GM12878 (cell line): ENCODE measurements around the gene SIRT7. TPM values are rescaled to one million over a fixed set of nuclear protein-coding genes. Genes with fewer than 3 reads are reported as not detected.

Experiments
- ATAC-seq: fragments of 200-7000 bp; cut with Tn5 transposase; 3 replicates; pipeline ENCODE4 v1.9.1; 2020; ENCODE audit warnings: mild to moderate bottlenecking, moderate library complexity
- BruUV-seq: library from RNA; stranded (reverse); fragments of 400-500 nt; replicated peaks from 2 replicates; lab custom pipeline; 2021; lab: Mats Ljungman, UMichigan
- CTCF ChIA-PET: fragments of 300-600 bp; sonication (Branson Sonifier 250); formaldehyde crosslinking; extraction: SDS; loops from one replicate; lab custom pipeline; 2021; ENCODE audit warnings: inconsistent platforms; lab: Yijun Ruan, JAX
- POLR2A ChIA-PET: fragments of 350-600 bp; formaldehyde crosslinking; extraction: SDS; loops from one replicate; lab custom pipeline; 2021; ENCODE audit warnings: inconsistent platforms; lab: Charles Lee
- RAD21 ChIA-PET: fragments of 300-600 bp; sonication (Branson Sonifier 250); formaldehyde crosslinking; loops from one replicate; lab custom pipeline; 2023; ENCODE audit warnings: antibody characterized with exemption; ENCODE audit not compliant: unreplicated experiment; lab: Charles Lee
- SMC1A ChIA-PET: fragments of 300-600 bp; sonication (Branson Sonifier 250); formaldehyde crosslinking; loops from one replicate; lab custom pipeline; 2023; ENCODE audit not compliant: unreplicated experiment, uncharacterized antibody; lab: Charles Lee
- DNase-seq: peaks from one replicate; pipeline ENCODE4 v3.0.0-alpha.2; 2011; ENCODE audit warnings: low read depth, low spot score
- FAIRE-seq: peaks from 3 replicates; lab custom pipeline; 2011; peaks lifted over from hg19 to GRCh38; lab: Jason Lieb, UNC
- H2AFZ ChIP-seq: 2 replicates; pipeline ENCODE4 v1.6.0; 2011; ENCODE audit warnings: low read depth, low read length, control low read depth; ENCODE audit not compliant: control insufficient read depth
- H3K27ac ChIP-seq: 2 replicates; pipeline ENCODE4 v1.5.1; 2011; ENCODE audit warnings: control low read depth; ENCODE audit not compliant: control insufficient read depth, insufficient read depth
- H3K27me3 ChIP-seq, 2 experiments: replicated peaks in 1 of 2; 2 replicates each; pipeline versions ENCODE4 v1.6.0 to v1.6.1; 2011; ENCODE audit warnings: low read length in 1 of 2; ENCODE audit not compliant: control insufficient read depth in 2 of 2, insufficient read depth in 2 of 2
- H3K36me3 ChIP-seq, 2 experiments: 2 replicates each; pipeline ENCODE4 v1.5.1; 2011; ENCODE audit warnings: low read length in 1 of 2; ENCODE audit not compliant: control insufficient read depth in 2 of 2, insufficient read depth in 2 of 2
- H3K4me1 ChIP-seq: 2 replicates; pipeline ENCODE4 v1.6.1; 2011; ENCODE audit warnings: mild to moderate bottlenecking, low read length, moderate library complexity, mixed read lengths; ENCODE audit not compliant: control insufficient read depth, insufficient read depth
- H3K4me2 ChIP-seq: 2 replicates; pipeline ENCODE4 v1.6.0; 2011; ENCODE audit warnings: control low read depth; ENCODE audit not compliant: control insufficient read depth, insufficient read depth
- H3K4me3 ChIP-seq: fragments of 200-600 bp; sonication (generic); 2 replicates; pipeline ENCODE4 v1.5.1; 2016
- H3K79me2 ChIP-seq: 2 replicates; pipeline ENCODE4 v1.6.0; 2011; ENCODE audit warnings: low read length; ENCODE audit not compliant: control insufficient read depth, insufficient read depth
- H3K9ac ChIP-seq: 2 replicates; pipeline ENCODE4 v1.8.0; 2011; ENCODE audit warnings: low read length, control low read depth, mixed read lengths; ENCODE audit not compliant: control insufficient read depth, insufficient read depth
- H3K9me3 ChIP-seq: replicated peaks from 3 replicates; pipeline ENCODE4 v1.5.1; 2011; ENCODE audit warnings: mild to moderate bottlenecking, low read length; ENCODE audit not compliant: control insufficient read depth, insufficient read depth
- H4K20me1 ChIP-seq: 2 replicates; pipeline ENCODE4 v1.6.0; 2011; ENCODE audit not compliant: control insufficient read depth, insufficient read depth
- DPF2 ChIP-seq: fragments of 450-650 bp; IDR thresholded peaks from 2 replicates; pipeline ENCODE4 v1.6.1; 2017; ENCODE audit warnings: mild to moderate bottlenecking
- KDM1A ChIP-seq: fragments of 200-600 bp; sonication (generic); IDR thresholded peaks from 2 replicates; pipeline ENCODE4 v1.6.1; 2016; ENCODE audit warnings: borderline replicate concordance
- NBN ChIP-seq: fragments of 450-650 bp; IDR thresholded peaks from 2 replicates; pipeline ENCODE4 v1.6.1; 2016
- POLR2A ChIP-seq: IDR thresholded peaks from 2 replicates; pipeline ENCODE4 v1.6.1; 2011; ENCODE audit warnings: low read depth, mild to moderate bottlenecking, low read length
- ZBTB33 ChIP-seq: fragments of 450-650 bp; IDR thresholded peaks from 2 replicates; pipeline ENCODE4 v1.6.1; 2017; ENCODE audit warnings: mild to moderate bottlenecking
- ZBTB4 ChIP-seq: fragments of 450-650 bp; formaldehyde crosslinking; IDR thresholded peaks from 2 replicates; pipeline ENCODE4 v1.4.0; 2022; ENCODE audit warnings: mild to moderate bottlenecking, moderate library complexity
- ZNF217 ChIP-seq: fragments of 450-650 bp; IDR thresholded peaks from 2 replicates; pipeline ENCODE4 v1.6.1; 2017; ENCODE audit warnings: antibody characterized with exemption, mild to moderate bottlenecking
- WGBS: methylation state at CpG from one replicate; pipeline ENCODE4 v1.1.6; 2016; ENCODE audit warnings: low lambda C conversion rate; ENCODE audit not compliant: insufficient replicate concordance, insufficient coverage; ENCODE audit errors: missing lambda C conversion rate; 5-methylcytosine and 5-hydroxymethylcytosine counted together
- in situ Hi-C: fragments of 300-500 bp; cut with MboI; formaldehyde crosslinking; loops from 9 replicates; pipeline ENCODE4 v1.14.3; 2018; ENCODE audit warnings: mixed read lengths
- intact Hi-C: fragments of 100-400 bp; cut with micrococcal nuclease; formaldehyde crosslinking; loops from one replicate; pipeline ENCODE4 v1.14.2; 2022; ENCODE audit not compliant: unreplicated experiment
- polyA plus RNA-seq, 11 experiments: library from polyadenylated mRNA; depleted of rRNA in 4 of 11; unstranded in 6 of 11; stranded (reverse) in 5 of 11; fragments of >200 nt; fragmentation: Nextera tagmentation in 4 of 11; fragmentation: Illumina TruSeq in 1 of 11; extraction: Ambion mirVana in 4 of 11; extraction: Trizol in 1 of 11; gene quantifications; 1 replicate in 1 of 11; 2 replicates in 10 of 11; pipeline versions ENCODE4 v1.2.1 to v1.2.3, GENCODE V29; 2011 to 2016; ENCODE audit warnings: inconsistent platforms in 2 of 11, missing spikeins in 2 of 11, low read depth in 1 of 11
- total RNA-seq, 4 experiments: library from RNA; depleted of rRNA in 3 of 4; stranded (reverse); fragments of >200 nt in 3 of 4; fragmentation: Illumina TruSeq in 1 of 4; extraction: Trizol in 1 of 4; gene quantifications; 2 replicates each; pipeline versions ENCODE4 v1.2.1 to v1.2.3, GENCODE V29; 2013 to 2021

SIRT7 gene
- total and polyA plus RNA-seq, 10 of the 15 experiments (the other 5 are each of a cell fraction or from before 2014, with no cell fraction given), result 1.2 to 56.2 (median 22.7) TPM

GRCh38 chr17:81902023-81902652, 15.8 kb downstream of the SIRT7 start, which contains the start of gene NPB:
TSS of gene NPB (plus strand) at chr17:81902238. CDS start at chr17:81902278, 40 bp downstream.
- Histone ChIP-seq H4K20me1 (no peaks in the 10 kb centered on the region), H3K27ac (no peak within 1 kb of the TSS), H3K4me1 (no peaks in the 10 kb centered on the region), H3K27me3 (no peaks in the 10 kb centered on the region; a peak in 1 of 4 replicates)
- FAIRE-seq, result no peak
- TF ChIP-seq DPF2 (0 out of 2 replicates have a peak, but pooled peaks have one; percentile 34), NBN (no peak)
- TF ChIP-seq, all 136 proteins: peak for 1
- intact Hi-C loops (no loop called here), in situ Hi-C loops (no loop called here)
- BruUV-seq, result no TSS peak
- peak; percentile 47 for ATAC-seq
- Histone ChIP-seq H3K9me3 (no peaks in the 10 kb centered on the region), H3K79me2 (no peaks in the 10 kb centered on the region), H3K4me3 (no peak within 1 kb of the TSS), H3K36me3 (peaks cover 1 to 11% of the 10 kb centered on the region in 2 experiments; a peak in 3 of 4 replicates), H2AFZ (no peak within 1 kb of the TSS), H3K4me2 (peak within 1 kb of the TSS; percentile 25; the same call in 1 of the 2 replicates), H3K9ac (no peak within 1 kb of the TSS)
- RAD21 ChIA-PET, result no interaction called here
- SMC1A ChIA-PET, result no interaction called here
- WGBS, result 3% methylated on average over 40 of the region's 79 CpGs
- CTCF ChIA-PET, result no interaction called here
- POLR2A ChIA-PET, result no interaction called here
- no peak for DNase-seq

GRCh38 chr17:81901167-81902022, 16.6 kb downstream of the SIRT7 start:
- Histone ChIP-seq H3K9ac (no peak overlapping the region), H2AFZ (no peak overlapping the region), H3K36me3 (peaks cover 3 to 11% of the 10 kb centered on the region in 2 experiments; a peak in 3 of 4 replicates), H3K4me2 (no peak overlapping the region), H3K27me3 (no peaks in the 10 kb centered on the region; a peak in 1 of 4 replicates), H4K20me1 (no peaks in the 10 kb centered on the region), H3K4me1 (no peaks in the 10 kb centered on the region), H3K4me3 (no peak overlapping the region), H3K27ac (no peak overlapping the region), H3K79me2 (no peaks in the 10 kb centered on the region), H3K9me3 (no peaks in the 10 kb centered on the region)
- no TSS peak for BruUV-seq
- ChIA-PET SMC1A (no interaction called here), RAD21 (no interaction called here), CTCF (no interaction called here), POLR2A (no interaction called here)
- FAIRE-seq, result no peak
- intact Hi-C loops, result no loop called here
- 50% methylated on average over 21 of the region's 21 CpGs for WGBS
- no peak for DNase-seq
- in situ Hi-C loops, result no loop called here
- TF ChIP-seq ZBTB4 (CRISPR knock-in tag) (no peak), KDM1A (no peak), ZNF217 (no peak), POLR2A (peak; percentile 29; the same call in 1 of the 2 replicates), ZBTB33 (no peak)
- TF ChIP-seq, all 136 proteins: peak for 1
- peak; percentile 10; the same call in 2 of the 3 replicates for ATAC-seq
